Measurements from ENCODE around the gene KLHL29. TPM values are rescaled to one million over a fixed set of nuclear protein-coding genes. Genes with fewer than 3 reads are reported as not detected.

Gene KLHL29
- polyA plus RNA-seq, 3 donors, result 0.03 TPM; not detected in 2

DNA sequence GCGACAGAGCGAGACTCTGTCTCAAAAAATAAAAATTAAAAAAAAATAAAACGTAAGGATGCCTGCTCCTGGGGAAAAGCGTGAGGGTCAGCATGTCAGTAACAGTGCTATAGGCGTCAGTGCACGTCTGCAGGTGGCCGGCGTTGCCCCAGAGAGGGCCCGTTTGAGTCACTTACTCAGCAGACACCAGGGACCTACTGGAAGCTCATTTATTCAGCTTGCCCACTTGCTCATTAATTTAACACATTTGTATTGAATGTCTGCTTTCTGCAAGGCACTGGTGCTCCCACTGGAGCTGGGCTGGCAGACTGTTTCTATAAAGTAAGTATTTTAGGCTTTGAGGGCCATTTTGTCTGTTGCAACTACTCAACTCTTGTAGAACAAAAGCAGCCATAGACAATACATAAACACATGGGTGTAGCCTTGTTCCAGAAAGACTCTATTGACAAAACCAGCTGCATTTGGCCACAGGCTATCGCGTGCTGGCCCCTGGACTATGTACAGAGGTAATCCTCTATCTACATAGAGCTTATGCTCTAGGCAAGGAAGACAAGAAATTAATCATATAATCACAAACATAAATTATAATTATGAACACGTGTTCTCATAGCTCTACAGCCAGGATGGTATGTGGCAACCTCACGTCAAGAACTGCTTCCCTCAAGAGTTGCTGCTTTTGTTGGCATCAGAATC, 73.2 kb downstream of the KLHL29 start:
- no peak overlapping the region for H3K27ac Mint-ChIP-seq
- Histone ChIP-seq H3K4me1 (ENCODE audit: control insufficient read depth in 1 of 2, insufficient read depth in 2 of 2, low read length in 2 of 2) (peaks cover 7 to 9% of the 10 kb centered on the region in 2 donors), H3K9ac (ENCODE audit: insufficient read depth, low read length, poor library complexity, severe bottlenecking) (no peak overlapping the region), H3K27ac (ENCODE audit: low read depth in 1 of 2, low read length in 2 of 2) (no peak overlapping the region), H2AFZ (ENCODE audit: insufficient read depth, low read depth, low read length, poor library complexity, severe bottlenecking) (no peak overlapping the region), H3K4me3 (replicated peaks in 1 of 3; ENCODE audit: low read depth in 2 of 3, low read length in 3 of 3) (no peak overlapping the region), H3K4me2 (replicated peaks; ENCODE audit: extremely low read depth, low read length, poor library complexity, severe bottlenecking) (no peak overlapping the region), H4K20me1 (ENCODE audit: insufficient read depth, low read length) (no peaks in the 10 kb centered on the region), H3K9me3 (replicated peaks in 1 of 2; ENCODE audit: control insufficient read depth in 1 of 2, insufficient read depth in 1 of 2, low read length in 2 of 2) (no peaks in the 10 kb centered on the region), H3K36me3 (replicated peaks in 1 of 2; ENCODE audit: control insufficient read depth in 1 of 2, insufficient read depth in 2 of 2, low read length in 2 of 2) (no peaks in the 10 kb centered on the region), H3K27me3 (ENCODE audit: control insufficient read depth in 2 of 2, insufficient read depth in 2 of 2, low read length in 2 of 2) (peaks cover 6 to 10% of the 10 kb centered on the region in 2 donors), H3K79me2 (ENCODE audit: insufficient read depth, low read length) (no peaks in the 10 kb centered on the region)
- DNase-seq, result no peak
- no peak for TF ChIP-seq CTCF (IDR thresholded peaks at IDR 0.05)
- WGBS (ENCODE audit: insufficient coverage), result 89% methylated on average over 10 of the region's 13 CpGs
- H3K4me1 Mint-ChIP-seq, result peaks cover 17% of the 10 kb centered on the region
- peaks cover 7 to 35% (median 20%) of the 10 kb centered on the region in 3 donors for H3K27me3 Mint-ChIP-seq (ENCODE audit: low read depth in 3 of 3)
- H3K9me3 Mint-ChIP-seq, result peaks cover 0 to 2% (median 0%) of the 10 kb centered on the region in 7 donors
- H3K4me3 Mint-ChIP-seq, result no peak overlapping the region
- H3K36me3 Mint-ChIP-seq, result no peaks in the 10 kb centered on the region
- intact Hi-C loops (cut with micrococcal nuclease), result no loop called here

GRCh38 chr2:23459032-23459431, 74.1 kb downstream of the KLHL29 start:
- Histone ChIP-seq H3K4me1 (ENCODE audit: control insufficient read depth in 1 of 2, insufficient read depth in 2 of 2, low read length in 2 of 2) (peaks cover 6% of the 10 kb centered on the region in 2 donors), H4K20me1 (ENCODE audit: insufficient read depth, low read length) (no peaks in the 10 kb centered on the region), H3K9me3 (replicated peaks in 1 of 2; ENCODE audit: control insufficient read depth in 1 of 2, insufficient read depth in 1 of 2, low read length in 2 of 2) (no peaks in the 10 kb centered on the region), H3K36me3 (replicated peaks in 1 of 2; ENCODE audit: control insufficient read depth in 1 of 2, insufficient read depth in 2 of 2, low read length in 2 of 2) (no peaks in the 10 kb centered on the region), H3K27ac (ENCODE audit: low read depth in 1 of 2, low read length in 2 of 2) (no peak overlapping the region), H3K4me2 (replicated peaks; ENCODE audit: extremely low read depth, low read length, poor library complexity, severe bottlenecking) (no peak overlapping the region), H3K9ac (ENCODE audit: insufficient read depth, low read length, poor library complexity, severe bottlenecking) (no peak overlapping the region), H2AFZ (ENCODE audit: insufficient read depth, low read depth, low read length, poor library complexity, severe bottlenecking) (no peak overlapping the region), H3K79me2 (ENCODE audit: insufficient read depth, low read length) (no peaks in the 10 kb centered on the region), H3K4me3 (replicated peaks in 1 of 3; ENCODE audit: low read depth in 2 of 3, low read length in 3 of 3) (no peak overlapping the region), H3K27me3 (ENCODE audit: control insufficient read depth in 2 of 2, insufficient read depth in 2 of 2, low read length in 2 of 2) (peaks cover 2 to 6% of the 10 kb centered on the region in 2 donors)
- H3K27ac Mint-ChIP-seq, result no peak overlapping the region
- peaks cover 2 to 31% (median 12%) of the 10 kb centered on the region in 3 donors for H3K27me3 Mint-ChIP-seq (ENCODE audit: low read depth in 3 of 3)
- peaks cover 0 to 2% (median 0%) of the 10 kb centered on the region in 7 donors for H3K9me3 Mint-ChIP-seq
- peaks cover 11% of the 10 kb centered on the region for H3K4me1 Mint-ChIP-seq
- intact Hi-C loops (cut with micrococcal nuclease), result no loop called here
- WGBS (ENCODE audit: insufficient coverage), result 81% methylated on average over 2 of the region's 2 CpGs
- no peak overlapping the region for H3K4me3 Mint-ChIP-seq
- DNase-seq, result no peak
- TF ChIP-seq CTCF (IDR thresholded peaks at IDR 0.05), result no peak
- no peaks in the 10 kb centered on the region for H3K36me3 Mint-ChIP-seq
